Measurements from ENCODE around the gene SIAH2.
"Not testable (repeated sequence)": the region's sequence is repeated elsewhere in the genome, so short reads cannot be mapped to it uniquely, and the experiment has no call there.

The SIAH2 gene, protein sequence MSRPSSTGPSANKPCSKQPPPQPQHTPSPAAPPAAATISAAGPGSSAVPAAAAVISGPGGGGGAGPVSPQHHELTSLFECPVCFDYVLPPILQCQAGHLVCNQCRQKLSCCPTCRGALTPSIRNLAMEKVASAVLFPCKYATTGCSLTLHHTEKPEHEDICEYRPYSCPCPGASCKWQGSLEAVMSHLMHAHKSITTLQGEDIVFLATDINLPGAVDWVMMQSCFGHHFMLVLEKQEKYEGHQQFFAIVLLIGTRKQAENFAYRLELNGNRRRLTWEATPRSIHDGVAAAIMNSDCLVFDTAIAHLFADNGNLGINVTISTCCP

GRCh38 chr3:150763122-150763840 is at the start of gene SIAH2:
SIAH2 (minus strand) TSS chr3:150763169; CDS start chr3:150762849, 320 bp downstream.
- peak; percentile 94 for DNase-seq (ENCODE audit: low spot score)

- no peak for DNase-seq (ENCODE audit: low spot score)
Observed at GRCh38 chr3:150811984-150812383, 49.0 kb upstream of the SIAH2 start.

DNA sequence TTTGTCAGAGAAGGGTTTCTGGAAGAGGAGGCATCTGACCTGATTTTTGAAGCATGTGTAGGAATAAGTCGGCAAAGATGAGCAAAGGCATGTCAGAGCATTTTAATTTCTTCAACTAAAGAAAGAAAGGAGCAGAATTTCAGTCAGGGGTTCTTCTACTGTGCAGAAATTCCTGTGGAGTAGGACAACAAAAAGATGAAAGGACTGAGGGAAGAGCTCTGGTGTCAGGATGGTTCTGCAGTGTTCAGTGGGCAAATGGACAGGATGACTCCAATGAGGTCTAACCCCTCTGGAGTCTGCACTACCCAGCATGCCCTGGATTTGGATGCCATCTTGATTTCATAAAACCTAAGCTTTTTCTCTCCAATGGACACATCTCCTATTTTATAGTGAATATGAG is 47.7 kb upstream of the SIAH2 start:
- DNase-seq (ENCODE audit: low spot score): no peak

- no peak for DNase-seq (ENCODE audit: low spot score)
Observed at GRCh38 chr3:150806185-150806835, 43.3 kb upstream of the SIAH2 start.

DNA sequence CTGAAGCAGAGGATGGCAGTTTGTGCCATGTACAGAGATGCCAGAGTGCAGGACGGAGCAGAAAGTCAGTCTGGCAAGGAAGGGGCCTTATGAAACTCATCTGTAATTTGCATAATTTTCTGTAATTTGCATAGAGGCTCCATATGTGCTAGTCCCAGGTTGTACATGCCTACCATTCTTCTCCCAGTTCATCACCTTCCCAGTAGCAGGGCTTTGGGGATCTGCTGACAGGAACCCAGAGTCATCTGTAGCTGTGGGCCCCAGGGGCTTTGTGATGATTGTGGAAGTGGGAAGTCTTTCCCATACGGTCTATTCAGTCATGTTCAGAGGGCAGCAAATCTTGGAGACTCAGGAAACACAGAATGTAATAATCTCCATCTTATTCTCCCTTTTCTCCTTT is 42.4 kb upstream of the SIAH2 start:
- no peak for DNase-seq (ENCODE audit: low spot score)

DNA sequence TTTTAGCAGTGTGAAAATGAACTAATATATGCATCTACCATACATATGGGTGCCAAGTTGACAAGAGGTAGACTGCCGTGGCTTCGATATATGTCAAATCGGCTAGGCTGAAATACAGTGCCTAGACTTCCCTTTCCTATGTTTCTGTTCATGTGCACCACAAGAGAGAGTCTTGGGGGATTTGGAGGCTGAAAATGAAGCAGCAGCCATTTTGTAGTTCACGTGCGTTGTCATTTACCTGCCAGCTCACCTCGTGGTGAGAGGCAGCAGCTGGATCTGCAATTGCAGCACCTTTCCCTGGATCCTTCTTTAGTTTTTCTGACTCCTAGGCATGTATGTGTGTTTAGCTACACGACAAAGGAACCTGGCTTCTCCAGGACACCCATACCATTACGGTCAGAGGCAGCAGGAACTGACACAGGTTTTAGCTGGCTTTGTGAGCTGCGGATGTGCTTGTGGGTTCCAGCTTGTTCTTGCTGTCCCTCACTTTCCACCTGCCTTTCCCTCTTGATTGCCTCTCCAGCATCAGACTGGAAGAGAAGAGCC is 40.5 kb upstream of the SIAH2 start:
- no peak for DNase-seq (ENCODE audit: low spot score)

DNA sequence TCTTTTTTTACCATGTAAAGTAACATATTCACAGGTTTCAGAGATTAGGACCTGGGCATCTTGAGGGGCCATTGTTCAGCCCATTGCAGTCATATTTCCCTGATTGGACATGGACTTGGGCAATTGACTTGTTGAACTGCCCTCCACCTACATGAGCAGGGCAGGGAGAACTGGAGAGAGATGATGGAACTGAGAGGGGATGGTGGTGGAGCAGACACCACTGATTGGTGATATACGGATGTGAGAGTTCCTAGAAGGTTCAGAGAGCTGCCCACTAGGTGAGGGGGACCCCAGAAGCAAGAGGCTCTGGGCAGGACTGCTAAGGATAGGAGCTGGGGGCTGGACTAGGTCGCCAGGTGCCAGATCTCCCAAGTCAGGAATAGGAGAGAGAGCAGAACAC is 37.8 kb upstream of the SIAH2 start:
- DNase-seq (ENCODE audit: low spot score): no peak

DNA sequence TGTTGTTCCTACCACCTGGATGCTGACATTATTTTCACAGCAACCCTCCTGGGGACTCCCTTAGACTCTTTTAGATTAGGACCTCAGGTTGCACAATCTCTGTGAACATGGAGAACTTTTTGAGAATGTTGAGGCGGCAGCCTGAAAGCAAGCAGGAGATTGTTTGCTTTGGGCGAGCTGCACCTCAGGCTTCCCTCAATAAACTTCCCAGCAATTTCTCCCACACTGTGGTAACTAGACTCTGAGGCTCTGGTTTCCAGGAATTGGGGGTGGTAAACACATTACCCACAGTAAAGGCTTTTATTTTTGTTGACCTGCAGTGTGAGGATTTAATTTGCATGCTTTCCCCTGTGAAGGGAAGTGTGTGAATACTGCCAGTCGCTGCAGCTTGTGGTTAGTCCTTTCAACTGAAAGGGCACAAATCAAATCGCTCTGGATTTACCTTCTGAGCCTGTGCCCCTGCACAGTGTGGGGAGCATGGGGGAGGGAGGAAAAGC is 35.2 kb upstream of the SIAH2 start:
- DNase-seq (ENCODE audit: low spot score): no peak

DNA sequence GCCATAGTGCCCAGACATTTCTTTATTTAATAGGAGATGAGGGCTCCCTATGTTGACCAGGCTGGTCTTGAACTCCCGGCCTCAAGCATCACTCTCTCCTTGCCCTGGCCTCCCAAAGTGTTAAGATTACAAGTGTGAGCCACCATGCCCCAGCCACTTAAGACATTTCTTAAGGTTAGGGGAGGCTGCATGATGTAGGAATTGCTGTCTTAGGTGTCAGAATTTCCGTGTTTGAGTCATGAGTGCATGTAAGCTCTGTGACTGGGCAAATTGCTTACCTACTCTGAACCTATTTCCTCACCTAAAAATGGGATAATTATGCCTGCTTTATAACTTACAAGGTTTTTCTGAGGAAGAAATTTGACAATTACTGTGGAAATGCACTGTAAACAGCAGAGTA is 34.2 kb upstream of the SIAH2 start:
- DNase-seq (ENCODE audit: low spot score): no peak

GRCh38 chr3:150796527-150796926 is 33.6 kb upstream of the SIAH2 start:
- not testable (repeated sequence) for DNase-seq (ENCODE audit: low spot score)

GRCh38 chr3:150793641-150794040 is 30.7 kb upstream of the SIAH2 start:
- DNase-seq (ENCODE audit: low spot score): no peak

- DNase-seq (ENCODE audit: low spot score): no peak
Observed at GRCh38 chr3:150790629-150791028, 27.7 kb upstream of the SIAH2 start.

DNA sequence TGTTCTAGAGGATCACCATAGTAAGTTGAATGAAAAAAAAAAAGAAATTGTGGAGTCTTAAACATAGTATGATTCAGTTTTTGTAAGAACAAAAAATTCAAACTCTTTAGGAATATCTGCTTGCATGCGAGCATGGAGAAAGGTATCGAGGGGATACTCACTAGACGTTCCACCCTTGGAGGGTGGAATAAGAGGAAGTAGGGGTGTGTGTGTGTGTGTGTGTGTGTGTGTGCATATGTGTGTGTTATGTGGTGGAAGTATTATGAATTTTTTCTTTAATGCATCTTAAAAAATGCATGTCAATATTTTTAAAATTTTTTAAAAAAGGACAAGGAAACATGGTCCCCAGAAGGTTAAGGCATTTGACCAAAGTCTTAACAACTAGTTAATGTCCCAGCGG is 26.5 kb upstream of the SIAH2 start:
- DNase-seq (ENCODE audit: low spot score): no peak

GRCh38 chr3:150787741-150788370 is 24.9 kb upstream of the SIAH2 start:
- peak; percentile 77 for DNase-seq (ENCODE audit: low spot score)

GRCh38 chr3:150786791-150787190 is 23.8 kb upstream of the SIAH2 start:
- DNase-seq (ENCODE audit: low spot score): no peak

- DNase-seq (ENCODE audit: low spot score): no peak
Observed at GRCh38 chr3:150784747-150785125, 21.8 kb upstream of the SIAH2 start.

- DNase-seq (ENCODE audit: low spot score): no peak
Observed at GRCh38 chr3:150783920-150784746, 21.2 kb upstream of the SIAH2 start.

- DNase-seq (ENCODE audit: low spot score): no peak
Observed at GRCh38 chr3:150783316-150783715, 20.3 kb upstream of the SIAH2 start.

GRCh38 chr3:150779402-150779858 is 16.5 kb upstream of the SIAH2 start:
- DNase-seq (ENCODE audit: low spot score): no peak

DNA sequence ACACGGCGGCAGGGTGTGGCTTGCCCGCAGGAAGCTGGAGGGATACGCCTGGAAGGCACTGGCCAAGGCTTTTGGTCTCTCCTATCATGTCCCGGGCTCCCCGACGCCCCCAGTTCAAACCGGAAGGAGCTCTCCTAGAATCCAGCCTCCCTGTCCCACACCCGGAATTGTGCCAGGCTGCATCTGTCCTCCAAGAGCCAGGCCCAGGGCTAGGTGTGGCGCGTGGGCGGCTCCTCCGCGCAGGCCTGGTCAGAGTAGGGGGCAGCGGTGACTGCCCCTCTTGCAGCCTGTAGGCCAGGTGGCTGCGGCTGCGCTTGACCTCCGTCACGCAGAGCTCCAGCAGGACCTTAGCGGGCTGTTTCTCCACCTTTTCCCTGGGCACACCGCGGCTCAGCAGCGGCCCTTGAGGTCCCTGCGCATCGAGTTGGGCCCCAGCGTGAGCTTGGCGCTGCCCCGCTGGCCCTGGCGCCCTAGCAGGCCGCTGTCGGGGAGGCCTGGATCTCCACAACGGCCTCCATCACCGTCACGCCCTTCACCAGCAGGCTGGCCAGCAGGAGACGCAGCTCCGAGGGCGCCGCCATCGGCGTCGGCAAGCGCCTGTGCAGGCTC is 15.9 kb upstream of the SIAH2 start:
- no peak for DNase-seq (ENCODE audit: low spot score)
